Astrocyte (in vitro differentiated cells and primary cell): ENCODE measurements around the gene HOXC6. TPM values are rescaled to one million over a fixed set of nuclear protein-coding genes. Genes with fewer than 3 reads are reported as not detected.
A peak's percentile ranks its signal among the peaks of the same experiment; 100 is the strongest.

Experiments used
- DNase-seq: peaks from one replicate; pipeline ENCODE4 v3.0.0-alpha.2; 2010; ENCODE audit warnings: low read depth
- FAIRE-seq: peaks from 2 replicates; lab custom pipeline; 2011; peaks lifted over from hg19 to GRCh38; lab: Jason Lieb, UNC
- H2AFZ ChIP-seq: 2 replicates; pipeline ENCODE4 v1.6.0; 2012; ENCODE audit warnings: low read depth, low read length, inconsistent platforms
- H3K27ac ChIP-seq: 2 replicates; pipeline ENCODE4 v1.5.1; 2011; ENCODE audit warnings: low read depth, low read length, inconsistent platforms
- H3K27me3 ChIP-seq: 2 replicates; pipeline ENCODE4 v1.6.0; 2011; ENCODE audit warnings: low read length, inconsistent platforms; ENCODE audit not compliant: insufficient read depth
- H3K36me3 ChIP-seq: 2 replicates; pipeline ENCODE4 v1.5.1; 2011; ENCODE audit warnings: low read length, inconsistent platforms; ENCODE audit not compliant: insufficient read depth
- H3K4me1 ChIP-seq: 2 replicates; pipeline ENCODE4 v1.5.1; 2011; ENCODE audit warnings: low read length, inconsistent platforms; ENCODE audit not compliant: insufficient read depth
- H3K4me2 ChIP-seq: 2 replicates; pipeline ENCODE4 v1.6.0; 2012; ENCODE audit warnings: low read length, inconsistent platforms
- H3K4me3 ChIP-seq: 2 replicates; pipeline ENCODE4 v1.5.1; 2011; ENCODE audit warnings: low read depth, mild to moderate bottlenecking, low read length, inconsistent platforms; ENCODE audit not compliant: insufficient read depth
- H3K79me2 ChIP-seq: 2 replicates; pipeline ENCODE4 v1.6.0; 2012; ENCODE audit warnings: mild to moderate bottlenecking, low read length, inconsistent platforms; ENCODE audit not compliant: insufficient read depth
- H3K9ac ChIP-seq: 2 replicates; pipeline ENCODE4 v1.6.0; 2012; ENCODE audit warnings: mild to moderate bottlenecking, low read length, inconsistent platforms
- H3K9me3 ChIP-seq: 2 replicates; pipeline ENCODE4 v1.5.1; 2012; ENCODE audit warnings: low read depth, mild to moderate bottlenecking, low read length, inconsistent platforms; ENCODE audit not compliant: insufficient read depth
- H4K20me1 ChIP-seq: 2 replicates; pipeline ENCODE4 v1.6.0; 2012; ENCODE audit warnings: low read length, inconsistent platforms; ENCODE audit not compliant: insufficient read depth
- H3K27ac Mint-ChIP-seq: one replicate; pipeline ENCODE4 v1.8.0; 2021; ENCODE audit warnings: mild to moderate bottlenecking, mixed read lengths; ENCODE audit not compliant: unreplicated experiment
- H3K27me3 Mint-ChIP-seq: one replicate; pipeline ENCODE4 v1.8.0; 2021; ENCODE audit warnings: low read depth, mixed read lengths; ENCODE audit not compliant: unreplicated experiment
- H3K36me3 Mint-ChIP-seq: one replicate; pipeline ENCODE4 v1.8.0; 2021; ENCODE audit warnings: low read depth, mixed read lengths; ENCODE audit not compliant: unreplicated experiment
- H3K4me1 Mint-ChIP-seq: one replicate; pipeline ENCODE4 v1.8.0; 2021; ENCODE audit warnings: low read depth, mixed read lengths; ENCODE audit not compliant: unreplicated experiment
- H3K4me3 Mint-ChIP-seq: one replicate; pipeline ENCODE4 v1.8.0; 2021; ENCODE audit warnings: mild to moderate bottlenecking, moderate library complexity, mixed read lengths; ENCODE audit not compliant: unreplicated experiment
- H3K9me3 Mint-ChIP-seq: one replicate; pipeline ENCODE4 v1.8.0; 2021; ENCODE audit warnings: mild to moderate bottlenecking, mixed read lengths; ENCODE audit not compliant: unreplicated experiment
- CTCF ChIP-seq: IDR thresholded peaks from 2 replicates; pipeline ENCODE4 v1.5.1; 2011; ENCODE audit warnings: low read depth, mild to moderate bottlenecking, inconsistent platforms, low read length, moderate library complexity; ENCODE audit not compliant: insufficient read depth
- EZH2 ChIP-seq: IDR thresholded peaks from 2 replicates; pipeline ENCODE4 v1.6.1; 2012; ENCODE audit warnings: mild to moderate bottlenecking, low read length, inconsistent platforms; ENCODE audit not compliant: insufficient read depth
- total RNA-seq: library from RNA; stranded (reverse); gene quantifications from 2 replicates; pipeline ENCODE4 v1.2.1, GENCODE V29; 2021

Gene HOXC6
- total RNA-seq, 1 donor from 2014 or later = not detected

DNA sequence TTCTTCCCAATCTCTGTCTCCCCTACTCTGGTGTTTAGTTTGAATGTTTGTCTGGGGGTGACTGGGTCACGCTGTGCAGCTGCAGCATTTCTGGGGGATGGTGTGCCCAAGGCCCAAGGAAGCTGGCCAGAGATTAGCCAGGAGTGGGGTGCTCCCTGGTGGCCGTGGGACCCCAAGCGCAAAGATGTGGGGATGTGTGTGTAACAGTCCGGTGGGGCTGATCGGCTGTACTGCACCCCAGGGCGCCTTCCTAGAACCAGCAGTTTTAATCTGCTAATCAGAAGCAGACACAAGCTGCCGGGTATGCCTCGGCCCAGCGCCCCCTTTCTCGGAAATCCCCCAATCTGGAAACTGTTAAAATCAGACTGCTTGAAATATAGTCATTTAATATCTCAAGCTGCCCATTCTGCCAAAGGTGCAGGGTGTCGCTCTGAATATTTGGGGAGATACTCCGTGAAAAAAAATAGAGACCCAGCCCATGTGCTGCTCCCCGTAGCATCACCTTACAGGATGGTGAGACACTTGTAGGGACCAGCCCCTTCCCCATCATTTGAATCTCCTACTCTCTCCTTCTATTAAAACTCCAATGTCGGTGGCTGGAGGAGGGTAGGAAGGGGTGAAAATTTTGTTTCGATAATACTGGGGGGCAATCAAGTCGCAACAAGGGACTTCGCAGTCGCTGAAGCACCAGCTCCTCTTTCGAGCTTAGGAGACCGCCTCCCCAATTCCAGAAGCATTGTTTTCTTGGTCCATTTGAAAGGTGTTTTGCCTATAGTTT lies 24.0 kb upstream of the HOXC6 start:
- H3K79me2 ChIP-seq = no peaks in the 10 kb centered on the region

GRCh38 chr12:54004841-54005530 lies 23.3 kb upstream of the HOXC6 start:
- H3K27me3 ChIP-seq = peaks cover 90% of the 10 kb centered on the region
- H3K27ac ChIP-seq = no peak overlapping the region
- no peak overlapping the region for H3K4me3 Mint-ChIP-seq

More for the DNA sequence above, 24.0 kb upstream of the HOXC6 start:
- no peaks in the 10 kb centered on the region for H3K36me3 ChIP-seq
- no peak overlapping the region for H3K27ac Mint-ChIP-seq
- H3K9ac ChIP-seq = no peak overlapping the region
- no peak overlapping the region for H2AFZ ChIP-seq
- peaks cover 2% of the 10 kb centered on the region for H3K36me3 Mint-ChIP-seq
- H4K20me1 ChIP-seq = no peaks in the 10 kb centered on the region
- no peak overlapping the region for H3K27ac ChIP-seq
- FAIRE-seq (no peak), DNase-seq (no peak)
- peaks cover 90% of the 10 kb centered on the region for H3K27me3 ChIP-seq
- H3K4me3 ChIP-seq = no peak overlapping the region
- H3K4me3 Mint-ChIP-seq = no peak overlapping the region
- no peak for TF ChIP-seq CTCF
- peaks cover 87% of the 10 kb centered on the region for H3K27me3 Mint-ChIP-seq
- peaks cover 12% of the 10 kb centered on the region for H3K9me3 Mint-ChIP-seq
- no peaks in the 10 kb centered on the region for H3K4me1 Mint-ChIP-seq
- no peaks in the 10 kb centered on the region for H3K9me3 ChIP-seq
- H3K4me1 ChIP-seq = peaks cover 5% of the 10 kb centered on the region
- no peak overlapping the region for H3K4me2 ChIP-seq

More at GRCh38 chr12:54004841-54005530, 23.3 kb upstream of the HOXC6 start:
- no peak for FAIRE-seq
- Histone ChIP-seq H3K36me3 (no peaks in the 10 kb centered on the region), H4K20me1 (no peaks in the 10 kb centered on the region), H3K9ac (no peak overlapping the region), H3K9me3 (no peaks in the 10 kb centered on the region), H3K4me3 (no peak overlapping the region), H3K4me2 (no peak overlapping the region), H2AFZ (no peak overlapping the region), H3K4me1 (peaks cover 5% of the 10 kb centered on the region), H3K79me2 (no peaks in the 10 kb centered on the region)
- Mint-ChIP-seq H3K4me1 (no peaks in the 10 kb centered on the region), H3K9me3 (peaks cover 12% of the 10 kb centered on the region), H3K27ac (peak overlapping the region; percentile 49), H3K27me3 (peaks cover 88% of the 10 kb centered on the region), H3K36me3 (peaks cover 2% of the 10 kb centered on the region)
- DNase-seq = no peak
- TF ChIP-seq CTCF (no peak), EZH2 (no peak)
